ENCODE measurements around the gene AHRR.

DNA sequence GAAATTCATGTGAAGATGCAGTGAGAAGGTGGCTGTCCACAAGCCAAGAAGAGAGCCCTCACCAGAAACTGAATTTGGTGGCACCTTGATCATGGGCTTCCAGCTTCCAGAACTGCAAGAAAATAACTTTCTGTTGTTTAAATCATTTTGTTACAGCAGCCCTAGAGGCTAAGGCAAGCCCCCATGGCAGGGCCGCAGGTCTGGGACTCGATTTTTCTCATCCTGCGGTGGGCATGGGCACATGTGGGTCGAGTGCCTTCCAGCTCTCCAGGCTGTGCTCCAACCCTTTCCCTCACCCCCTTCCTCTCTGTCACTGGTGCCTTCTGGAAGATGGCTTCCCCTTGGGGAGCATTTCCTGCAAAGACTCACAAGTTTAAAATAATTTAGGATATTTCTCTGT lies 40.7 kb downstream of the AHRR start:
- TF ChIP-seq, protein P1, sequence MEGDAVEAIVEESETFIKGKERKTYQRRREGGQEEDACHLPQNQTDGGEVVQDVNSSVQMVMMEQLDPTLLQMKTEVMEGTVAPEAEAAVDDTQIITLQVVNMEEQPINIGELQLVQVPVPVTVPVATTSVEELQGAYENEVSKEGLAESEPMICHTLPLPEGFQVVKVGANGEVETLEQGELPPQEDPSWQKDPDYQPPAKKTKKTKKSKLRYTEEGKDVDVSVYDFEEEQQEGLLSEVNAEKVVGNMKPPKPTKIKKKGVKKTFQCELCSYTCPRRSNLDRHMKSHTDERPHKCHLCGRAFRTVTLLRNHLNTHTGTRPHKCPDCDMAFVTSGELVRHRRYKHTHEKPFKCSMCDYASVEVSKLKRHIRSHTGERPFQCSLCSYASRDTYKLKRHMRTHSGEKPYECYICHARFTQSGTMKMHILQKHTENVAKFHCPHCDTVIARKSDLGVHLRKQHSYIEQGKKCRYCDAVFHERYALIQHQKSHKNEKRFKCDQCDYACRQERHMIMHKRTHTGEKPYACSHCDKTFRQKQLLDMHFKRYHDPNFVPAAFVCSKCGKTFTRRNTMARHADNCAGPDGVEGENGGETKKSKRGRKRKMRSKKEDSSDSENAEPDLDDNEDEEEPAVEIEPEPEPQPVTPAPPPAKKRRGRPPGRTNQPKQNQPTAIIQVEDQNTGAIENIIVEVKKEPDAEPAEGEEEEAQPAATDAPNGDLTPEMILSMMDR (IDR thresholded peaks at IDR 0.05), result no peak
- no peak for TF ChIP-seq POLR2A (IDR thresholded peaks at IDR 0.05)
- no peak for TF ChIP-seq POLR2AphosphoS5 (IDR thresholded peaks at IDR 0.05)
